Stimulated activated CD4-positive, alpha-beta T cell treated with anti-CD3 and anti-CD28 coated beads, TNF-alpha, amount 100 ng/mL, for 4 hours (primary cell): ENCODE measurements around the gene TMEM42.

Experiments used
- DNase-seq, 3 experiments: peaks; one replicate each; pipeline ENCODE4 v3.0.0-alpha.2; 2020; ENCODE audit warnings: low read depth in 3 of 3

TMEM42 gene

GRCh38 chr3:44910693-44911092 is 49.0 kb downstream of the TMEM42 start:
- no peak for DNase-seq

DNA sequence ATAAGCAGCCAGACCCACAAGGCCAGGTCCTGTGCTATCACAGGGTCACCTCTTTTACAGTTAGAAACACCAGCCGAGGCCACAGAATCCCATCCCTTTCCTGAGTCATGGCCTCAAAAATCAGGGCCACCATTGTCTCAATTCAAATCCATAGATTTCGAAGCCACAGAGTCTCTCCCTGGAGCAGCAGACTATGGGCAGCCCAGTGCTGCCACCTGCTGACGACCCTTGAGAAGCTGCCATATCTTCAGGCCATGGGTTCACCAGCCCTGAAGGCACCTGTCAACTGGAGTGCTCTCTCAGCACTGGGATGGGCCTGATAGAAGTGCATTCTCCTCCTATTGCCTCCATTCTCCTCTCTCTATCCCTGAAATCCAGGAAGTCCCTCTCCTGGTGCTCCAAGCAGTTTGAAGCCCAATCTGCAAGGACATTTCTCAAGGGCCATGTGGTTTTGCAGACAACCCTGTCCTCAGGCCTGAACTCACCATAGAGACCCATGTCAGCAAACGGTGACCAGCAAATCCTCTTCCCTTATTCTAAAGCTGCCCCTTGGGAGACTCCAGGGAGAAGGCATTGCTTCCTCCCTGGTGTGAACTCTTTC is 52.3 kb downstream of the TMEM42 start:
- peak; percentile 26 to 50 (median 35) for DNase-seq

- DNase-seq, result no peak
Observed at GRCh38 chr3:44914936-44915335, 53.2 kb downstream of the TMEM42 start.
